Measurements from ENCODE around the gene NOS1AP. TPM values are rescaled to one million over a fixed set of nuclear protein-coding genes. Genes with fewer than 3 reads are reported as not detected.

The NOS1AP gene
- total and polyA plus RNA-seq, 2 donors (not counting 3 experiments of a cell fraction or from before 2014, with no cell fraction given) = 1.3 to 5.4 TPM

DNA sequence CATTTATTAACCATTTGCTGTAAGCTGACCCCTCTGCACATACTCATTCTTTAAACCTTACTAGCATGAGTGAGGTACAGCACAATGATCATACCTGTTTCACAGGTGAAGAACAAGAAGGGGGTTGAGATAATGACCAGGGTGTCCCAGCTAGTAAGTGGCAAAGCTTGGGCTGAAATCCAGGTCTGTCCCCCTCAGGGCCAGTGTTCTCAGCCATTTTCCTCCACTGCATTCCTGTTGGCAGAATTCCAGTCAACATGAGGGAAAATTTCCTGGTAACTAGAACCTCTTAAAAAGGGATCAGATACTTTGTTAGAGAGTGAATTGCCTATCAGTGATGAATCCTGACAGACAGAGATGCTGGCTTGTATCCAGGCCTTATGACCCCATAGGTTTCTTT, 259.0 kb downstream of the NOS1AP start:
- FAIRE-seq (no peak), DNase-seq (ENCODE audit: low read depth, low spot score) (peak; percentile 34)
- H3K9ac ChIP-seq (replicated peaks; ENCODE audit: extremely low read depth, insufficient read depth, low read length) = no peak overlapping the region
- ChIA-PET POLR2A (no interaction called here), CTCF (no interaction called here)
- TF ChIP-seq MAX (IDR thresholded peaks at IDR 0.05; ENCODE audit: insufficient read depth, insufficient read length) (no peak), FOS (IDR thresholded peaks at IDR 0.05; ENCODE audit: borderline replicate concordance, insufficient read depth, low read length) (no peak), POLR2A (IDR thresholded peaks at IDR 0.05; ENCODE audit: low read depth, low read length) (no peak), GATA2 (IDR thresholded peaks at IDR 0.05; ENCODE audit: insufficient read depth, insufficient read length, low read depth, low read length) (no peak)
- no peaks in the 10 kb centered on the region for H3K9me1 ChIP-seq (replicated peaks; ENCODE audit: control insufficient read depth, extremely low read depth, insufficient read depth, low read length)
- H3K4me2 ChIP-seq (ENCODE audit: insufficient read depth, low read length) = no peak overlapping the region
- H3K36me3 ChIP-seq (ENCODE audit: control insufficient read depth in 2 of 2, extremely low read depth in 1 of 2, insufficient read depth in 2 of 2, low read length in 2 of 2) = no peaks in the 10 kb centered on the region
- H3K9me3 ChIP-seq (replicated peaks; ENCODE audit: control insufficient read depth, insufficient read depth, low read length) = no peaks in the 10 kb centered on the region
- dilution Hi-C loops (cut with MboI; ENCODE audit: extremely low pct_ligation_motif_present, low sequenced_read_pairs) = no loop called here
- intact Hi-C loops (cut with micrococcal nuclease) = no loop called here
- no peak overlapping the region for H3K4me3 ChIP-seq (replicated peaks in 1 of 3; ENCODE audit: insufficient read depth in 1 of 3, low read depth in 1 of 3, low read length in 3 of 3)
- H2AFZ ChIP-seq (ENCODE audit: low read depth, low read length) = no peak overlapping the region
- H3K79me2 ChIP-seq (ENCODE audit: control insufficient read depth, insufficient read depth, low read length) = no peaks in the 10 kb centered on the region
- H3K4me1 ChIP-seq (ENCODE audit: control insufficient read depth, extremely low read depth, insufficient read depth, low read length) = no peaks in the 10 kb centered on the region
- no peaks in the 10 kb centered on the region for H3K27me3 ChIP-seq (ENCODE audit: control insufficient read depth in 2 of 2, insufficient read depth in 2 of 2, low read length in 2 of 2)
- H3K27ac ChIP-seq (ENCODE audit: insufficient read depth, low read depth, low read length) = no peak overlapping the region
- no peaks in the 10 kb centered on the region for H4K20me1 ChIP-seq (replicated peaks; ENCODE audit: control insufficient read depth, extremely low read depth, insufficient read depth, low read length)
- no TSS peak for BruUV-seq (replicated peaks)

- no peaks in the 10 kb centered on the region for H4K20me1 ChIP-seq (replicated peaks; ENCODE audit: control insufficient read depth, extremely low read depth, insufficient read depth, low read length)
- no peak for TF ChIP-seq EZH2 (IDR thresholded peaks at IDR 0.05; ENCODE audit: borderline replicate concordance, low read depth, low read length, severe bottlenecking)
- no peak for TF ChIP-seq MYC (IDR thresholded peaks at IDR 0.05; ENCODE audit: low read depth, low read length)
- no peak for TF ChIP-seq JUN (IDR thresholded peaks at IDR 0.05; ENCODE audit: borderline replicate concordance, insufficient read depth, insufficient read length, low read depth)
- no peak for TF ChIP-seq POLR2A (IDR thresholded peaks at IDR 0.05; ENCODE audit: low read depth, low read length)
- no peak for TF ChIP-seq FOS (IDR thresholded peaks at IDR 0.05; ENCODE audit: borderline replicate concordance, insufficient read depth, low read length)
- TF ChIP-seq MAX (IDR thresholded peaks at IDR 0.05; ENCODE audit: insufficient read depth, insufficient read length) = no peak
- no peak for TF ChIP-seq POLR2AphosphoS5 (IDR thresholded peaks at IDR 0.05; ENCODE audit: insufficient read depth, low read depth, low read length)
- TF ChIP-seq, protein P1, sequence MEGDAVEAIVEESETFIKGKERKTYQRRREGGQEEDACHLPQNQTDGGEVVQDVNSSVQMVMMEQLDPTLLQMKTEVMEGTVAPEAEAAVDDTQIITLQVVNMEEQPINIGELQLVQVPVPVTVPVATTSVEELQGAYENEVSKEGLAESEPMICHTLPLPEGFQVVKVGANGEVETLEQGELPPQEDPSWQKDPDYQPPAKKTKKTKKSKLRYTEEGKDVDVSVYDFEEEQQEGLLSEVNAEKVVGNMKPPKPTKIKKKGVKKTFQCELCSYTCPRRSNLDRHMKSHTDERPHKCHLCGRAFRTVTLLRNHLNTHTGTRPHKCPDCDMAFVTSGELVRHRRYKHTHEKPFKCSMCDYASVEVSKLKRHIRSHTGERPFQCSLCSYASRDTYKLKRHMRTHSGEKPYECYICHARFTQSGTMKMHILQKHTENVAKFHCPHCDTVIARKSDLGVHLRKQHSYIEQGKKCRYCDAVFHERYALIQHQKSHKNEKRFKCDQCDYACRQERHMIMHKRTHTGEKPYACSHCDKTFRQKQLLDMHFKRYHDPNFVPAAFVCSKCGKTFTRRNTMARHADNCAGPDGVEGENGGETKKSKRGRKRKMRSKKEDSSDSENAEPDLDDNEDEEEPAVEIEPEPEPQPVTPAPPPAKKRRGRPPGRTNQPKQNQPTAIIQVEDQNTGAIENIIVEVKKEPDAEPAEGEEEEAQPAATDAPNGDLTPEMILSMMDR (IDR thresholded peaks at IDR 0.05; ENCODE audit: extremely low read depth in 1 of 2, insufficient read depth in 1 of 2, low read depth in 1 of 2, low read length in 2 of 2) = no peak
- H3K9me3 ChIP-seq (replicated peaks; ENCODE audit: control insufficient read depth, insufficient read depth, low read length) = no peaks in the 10 kb centered on the region
- H2AFZ ChIP-seq (ENCODE audit: low read depth, low read length) = no peak overlapping the region
- H3K9ac ChIP-seq (replicated peaks; ENCODE audit: extremely low read depth, insufficient read depth, low read length) = no peak overlapping the region
- POLR2A ChIA-PET = no interaction called here
- DNase-seq (ENCODE audit: low read depth, low spot score) (no peak), FAIRE-seq (no peak)
- H3K27ac ChIP-seq (ENCODE audit: insufficient read depth, low read depth, low read length) = no peak overlapping the region
- no peaks in the 10 kb centered on the region for H3K9me1 ChIP-seq (replicated peaks; ENCODE audit: control insufficient read depth, extremely low read depth, insufficient read depth, low read length)
- intact Hi-C loops (cut with micrococcal nuclease) (no loop called here), dilution Hi-C loops (cut with MboI; ENCODE audit: extremely low pct_ligation_motif_present, low sequenced_read_pairs) (no loop called here)
- H3K79me2 ChIP-seq (ENCODE audit: control insufficient read depth, insufficient read depth, low read length) = no peaks in the 10 kb centered on the region
- H3K4me2 ChIP-seq (ENCODE audit: insufficient read depth, low read length) = no peak overlapping the region
- no peak overlapping the region for H3K4me3 ChIP-seq (replicated peaks in 1 of 3; ENCODE audit: insufficient read depth in 1 of 3, low read depth in 1 of 3, low read length in 3 of 3)
- BruUV-seq (replicated peaks) = no TSS peak
- H3K4me1 ChIP-seq (ENCODE audit: control insufficient read depth, extremely low read depth, insufficient read depth, low read length) = no peaks in the 10 kb centered on the region
- CTCF ChIA-PET = no interaction called here
- no peaks in the 10 kb centered on the region for H3K27me3 ChIP-seq (ENCODE audit: control insufficient read depth in 2 of 2, insufficient read depth in 2 of 2, low read length in 2 of 2)
- H3K36me3 ChIP-seq (ENCODE audit: control insufficient read depth in 2 of 2, extremely low read depth in 1 of 2, insufficient read depth in 2 of 2, low read length in 2 of 2) = no peaks in the 10 kb centered on the region
Measured at GRCh38 chr1:162329826-162330225, 260.3 kb downstream of the NOS1AP start.
